Immature natural killer cell (primary cell): Measurements from ENCODE around the gene NFKBIL1. TPM values are rescaled to one million over a fixed set of nuclear protein-coding genes. Genes with fewer than 3 reads are reported as not detected.
A peak's percentile ranks its signal among the peaks of the same experiment; 100 is the strongest.

Experiments used
- DNase-seq, 3 donors: peaks; one replicate each; pipeline ENCODE4 v3.0.0; 2022; ENCODE audit warnings: mixed read lengths in 1 of 3
- H3K27ac Mint-ChIP-seq, 6 donors: one replicate each; pipeline ENCODE4 v1.8.0; 2020; ENCODE audit warnings: mixed read lengths in 6 of 6, mild to moderate bottlenecking in 5 of 6, inconsistent platforms in 4 of 6, moderate library complexity in 3 of 6
- H3K27me3 Mint-ChIP-seq, 3 donors: one replicate each; pipeline ENCODE4 v1.8.0; 2020 to 2021; ENCODE audit warnings: low read depth in 3 of 3, mild to moderate bottlenecking in 3 of 3, mixed read lengths in 3 of 3, moderate library complexity in 3 of 3, inconsistent platforms in 1 of 3
- H3K36me3 Mint-ChIP-seq, 3 donors: one replicate each; pipeline ENCODE4 v1.8.0; 2020; ENCODE audit warnings: mixed read lengths in 3 of 3, inconsistent platforms in 2 of 3, mild to moderate bottlenecking in 2 of 3
- H3K4me1 Mint-ChIP-seq, 2 donors: one replicate each; pipeline ENCODE4 v1.8.0; 2020; ENCODE audit warnings: inconsistent platforms in 2 of 2, mild to moderate bottlenecking in 2 of 2, mixed read lengths in 2 of 2, moderate library complexity in 1 of 2
- H3K4me3 Mint-ChIP-seq, 5 donors: one replicate each; pipeline ENCODE4 v1.8.0; 2020; ENCODE audit warnings: mild to moderate bottlenecking in 5 of 5, mixed read lengths in 5 of 5, inconsistent platforms in 3 of 5, moderate library complexity in 3 of 5
- H3K9me3 Mint-ChIP-seq, 6 donors: one replicate each; pipeline ENCODE4 v1.8.0; 2020; ENCODE audit warnings: mild to moderate bottlenecking in 6 of 6, mixed read lengths in 6 of 6, inconsistent platforms in 4 of 6, moderate library complexity in 3 of 6
- polyA plus RNA-seq, 3 donors: library from polyadenylated mRNA; unstranded; fragments of 300-500 nt; fragmentation: Illumina TruSeq; gene quantifications; one replicate each; pipeline ENCODE4 v1.2.3, GENCODE V29; 2021

Gene NFKBIL1
- polyA plus RNA-seq, 3 donors from 2014 or later = 5.0 to 15.0 (median 13.6) TPM

- peaks cover 2 to 5% (median 3%) of the 10 kb centered on the region in 3 donors for H3K27me3 Mint-ChIP-seq
- H3K36me3 Mint-ChIP-seq = peaks cover 15 to 38% (median 16%) of the 10 kb centered on the region in 3 donors
- no peak for DNase-seq
- H3K27ac Mint-ChIP-seq = peak overlapping the region in 1 of 6 donors; percentile 17
- peaks cover 3 to 21% of the 10 kb centered on the region in 2 donors for H3K4me1 Mint-ChIP-seq
- H3K9me3 Mint-ChIP-seq = no peaks in the 10 kb centered on the region
- H3K4me3 Mint-ChIP-seq = no peak overlapping the region
Measured at GRCh38 chr6:31529329-31530150, 17.9 kb upstream of the NFKBIL1 start.

GRCh38 chr6:31530659-31531058 lies 16.7 kb upstream of the NFKBIL1 start:
- peak overlapping the region in 1 of 6 donors; percentile 21 for H3K27ac Mint-ChIP-seq

GRCh38 chr6:31531162-31531561 lies 16.2 kb upstream of the NFKBIL1 start:
- no peak for DNase-seq
- Mint-ChIP-seq H3K9me3 (no peaks in the 10 kb centered on the region), H3K4me3 (no peak overlapping the region), H3K27me3 (peaks cover 2 to 11% (median 3%) of the 10 kb centered on the region in 3 donors), H3K27ac (no peak overlapping the region), H3K36me3 (peaks cover 16 to 53% (median 29%) of the 10 kb centered on the region in 3 donors), H3K4me1 (peaks cover 8 to 30% of the 10 kb centered on the region in 2 donors)

More at GRCh38 chr6:31530659-31531058, 16.7 kb upstream of the NFKBIL1 start:
- no peak overlapping the region for H3K4me3 Mint-ChIP-seq
- H3K4me1 Mint-ChIP-seq = peaks cover 3 to 25% of the 10 kb centered on the region in 2 donors
- H3K9me3 Mint-ChIP-seq = no peaks in the 10 kb centered on the region
- H3K27me3 Mint-ChIP-seq = peaks cover 2 to 11% (median 3%) of the 10 kb centered on the region in 3 donors
- peaks cover 16 to 48% (median 24%) of the 10 kb centered on the region in 3 donors for H3K36me3 Mint-ChIP-seq
- DNase-seq = no peak

GRCh38 chr6:31531771-31532643 lies 15.4 kb upstream of the NFKBIL1 start:
- H3K9me3 Mint-ChIP-seq = no peaks in the 10 kb centered on the region
- peaks cover 10 to 36% of the 10 kb centered on the region in 2 donors for H3K4me1 Mint-ChIP-seq
- no peak overlapping the region for H3K4me3 Mint-ChIP-seq
- peaks cover 2 to 11% (median 3%) of the 10 kb centered on the region in 3 donors for H3K27me3 Mint-ChIP-seq
- H3K27ac Mint-ChIP-seq = peak overlapping the region in 4 of 6 donors; percentile 39 to 61 (median 53)
- peaks cover 20 to 59% (median 35%) of the 10 kb centered on the region in 3 donors for H3K36me3 Mint-ChIP-seq
- no peak for DNase-seq

- H3K9me3 Mint-ChIP-seq = no peaks in the 10 kb centered on the region
- peaks cover 10 to 36% of the 10 kb centered on the region in 2 donors for H3K4me1 Mint-ChIP-seq
- H3K36me3 Mint-ChIP-seq = peaks cover 20 to 63% (median 35%) of the 10 kb centered on the region in 3 donors
- no peak overlapping the region for H3K4me3 Mint-ChIP-seq
- no peak for DNase-seq
- H3K27ac Mint-ChIP-seq = peak overlapping the region in 5 of 6 donors; percentile 36 to 76 (median 61)
- H3K27me3 Mint-ChIP-seq = peaks cover 2 to 11% (median 3%) of the 10 kb centered on the region in 3 donors
Measured at GRCh38 chr6:31532644-31533454, 14.6 kb upstream of the NFKBIL1 start.

GRCh38 chr6:31533455-31533841 lies 14.0 kb upstream of the NFKBIL1 start:
- peaks cover 20 to 66% (median 38%) of the 10 kb centered on the region in 3 donors for H3K36me3 Mint-ChIP-seq
- DNase-seq = no peak
- H3K4me3 Mint-ChIP-seq = no peak overlapping the region
- peaks cover 2 to 10% (median 3%) of the 10 kb centered on the region in 3 donors for H3K27me3 Mint-ChIP-seq
- peak overlapping the region in 4 of 6 donors; percentile 26 to 61 (median 38) for H3K27ac Mint-ChIP-seq
- H3K4me1 Mint-ChIP-seq = peaks cover 13 to 40% of the 10 kb centered on the region in 2 donors
- no peaks in the 10 kb centered on the region for H3K9me3 Mint-ChIP-seq

- H3K4me3 Mint-ChIP-seq = no peak overlapping the region
- H3K27ac Mint-ChIP-seq = no peak overlapping the region
- H3K27me3 Mint-ChIP-seq = peaks cover 0 to 10% (median 2%) of the 10 kb centered on the region in 3 donors
- H3K9me3 Mint-ChIP-seq = no peaks in the 10 kb centered on the region
- DNase-seq = no peak
- H3K4me1 Mint-ChIP-seq = peaks cover 19 to 46% of the 10 kb centered on the region in 2 donors
- peaks cover 20 to 71% (median 43%) of the 10 kb centered on the region in 3 donors for H3K36me3 Mint-ChIP-seq
Measured at GRCh38 chr6:31534011-31534410, 13.4 kb upstream of the NFKBIL1 start.

GRCh38 chr6:31534521-31535040 lies 12.8 kb upstream of the NFKBIL1 start:
- H3K27me3 Mint-ChIP-seq = peaks cover 0 to 10% (median 0%) of the 10 kb centered on the region in 3 donors
- no peak overlapping the region for H3K4me3 Mint-ChIP-seq
- H3K27ac Mint-ChIP-seq = peak overlapping the region in 1 of 6 donors; percentile 5
- H3K4me1 Mint-ChIP-seq = peaks cover 24 to 51% of the 10 kb centered on the region in 2 donors
- H3K36me3 Mint-ChIP-seq = peaks cover 24 to 75% (median 49%) of the 10 kb centered on the region in 3 donors
- no peaks in the 10 kb centered on the region for H3K9me3 Mint-ChIP-seq
- no peak for DNase-seq

- Mint-ChIP-seq H3K4me3 (no peak overlapping the region), H3K4me1 (peaks cover 36 to 60% of the 10 kb centered on the region in 2 donors)
Measured at GRCh38 chr6:31535538-31536324, 11.7 kb upstream of the NFKBIL1 start.

GRCh38 chr6:31538805-31539400 lies 8.5 kb upstream of the NFKBIL1 start:
- H3K4me3 Mint-ChIP-seq = peak overlapping the region; percentile 98 to 99 (median 98)
- DNase-seq = no peak

More at GRCh38 chr6:31535538-31536324, 11.7 kb upstream of the NFKBIL1 start:
- peak overlapping the region in 4 of 6 donors; percentile 7 to 53 (median 46) for H3K27ac Mint-ChIP-seq
- H3K27me3 Mint-ChIP-seq = peaks cover 1 to 14% (median 2%) of the 10 kb centered on the region in 3 donors
- no peaks in the 10 kb centered on the region for H3K9me3 Mint-ChIP-seq
- peaks cover 24 to 71% (median 47%) of the 10 kb centered on the region in 3 donors for H3K36me3 Mint-ChIP-seq
- no peak for DNase-seq

GRCh38 chr6:31540640-31541039 lies 6.8 kb upstream of the NFKBIL1 start:
- no peaks in the 10 kb centered on the region for H3K9me3 Mint-ChIP-seq
- peaks cover 15 to 34% (median 32%) of the 10 kb centered on the region in 3 donors for H3K36me3 Mint-ChIP-seq
- peak overlapping the region; percentile 93 to 98 (median 95) for H3K27ac Mint-ChIP-seq
- H3K27me3 Mint-ChIP-seq = peaks cover 12 to 19% (median 15%) of the 10 kb centered on the region in 3 donors
- peak overlapping the region; percentile 98 to 99 (median 98) for H3K4me3 Mint-ChIP-seq
- H3K4me1 Mint-ChIP-seq = peaks cover 56 to 57% of the 10 kb centered on the region in 2 donors
- DNase-seq = no peak

More at GRCh38 chr6:31538805-31539400, 8.5 kb upstream of the NFKBIL1 start:
- H3K27ac Mint-ChIP-seq = peak overlapping the region; percentile 92 to 98 (median 94)
- H3K36me3 Mint-ChIP-seq = peaks cover 15 to 48% (median 41%) of the 10 kb centered on the region in 3 donors
- peaks cover 12 to 27% (median 15%) of the 10 kb centered on the region in 3 donors for H3K27me3 Mint-ChIP-seq
- no peaks in the 10 kb centered on the region for H3K9me3 Mint-ChIP-seq
- peaks cover 57 to 60% of the 10 kb centered on the region in 2 donors for H3K4me1 Mint-ChIP-seq
